Hepatocyte (in vitro differentiated cells): ENCODE measurements around the gene NKAIN2. TPM values are rescaled to one million over a fixed set of nuclear protein-coding genes. Genes with fewer than 3 reads are reported as not detected.
"Not testable (repeated sequence)": the region's sequence is repeated elsewhere in the genome, so short reads cannot be mapped to it uniquely, and the experiment has no call there.

Source experiments
- DNase-seq: peaks from one replicate; pipeline ENCODE4 v3.0.0-alpha.2; 2016; ENCODE audit warnings: low spot score
- H2AFZ ChIP-seq: fragments of 200-600 bp; sonication (generic); 2 replicates; pipeline ENCODE4 v1.6.0; 2016; ENCODE audit warnings: antibody characterized with exemption, mild to moderate bottlenecking
- H3K27ac ChIP-seq: fragments of 200-600 bp; sonication (generic); 2 replicates; pipeline ENCODE4 v1.5.1; 2016; ENCODE audit warnings: mild to moderate bottlenecking
- H3K27me3 ChIP-seq: fragments of 200-600 bp; sonication (generic); 2 replicates; pipeline ENCODE4 v1.6.1; 2016
- H3K36me3 ChIP-seq: fragments of 200-600 bp; sonication (generic); replicated peaks from 2 replicates; pipeline ENCODE4 v1.5.1; 2016; ENCODE audit warnings: low read depth; ENCODE audit not compliant: insufficient read depth
- H3K4me1 ChIP-seq: fragments of 200-600 bp; sonication (generic); 2 replicates; pipeline ENCODE4 v1.5.1; 2016; ENCODE audit warnings: mild to moderate bottlenecking, moderate library complexity; ENCODE audit not compliant: insufficient read depth
- H3K4me2 ChIP-seq: fragments of 200-600 bp; sonication (generic); 2 replicates; pipeline ENCODE4 v1.6.0; 2016
- H3K4me3 ChIP-seq: fragments of 200-600 bp; sonication (generic); 2 replicates; pipeline ENCODE4 v1.5.1; 2016; ENCODE audit warnings: mild to moderate bottlenecking
- H3K79me2 ChIP-seq: fragments of 200-600 bp; sonication (generic); 2 replicates; pipeline ENCODE4 v1.6.0; 2017; ENCODE audit warnings: mild to moderate bottlenecking
- H3K9me2 ChIP-seq: fragments of 200-600 bp; sonication (generic); replicated peaks from 2 replicates; pipeline ENCODE4 v1.6.0; 2017; ENCODE audit warnings: mild to moderate bottlenecking; ENCODE audit not compliant: insufficient read depth
- H3K9me3 ChIP-seq: fragments of 200-600 bp; sonication (generic); 2 replicates; pipeline ENCODE4 v1.5.1; 2016; ENCODE audit warnings: low read depth, mild to moderate bottlenecking
- H4K20me1 ChIP-seq: fragments of 200-600 bp; sonication (generic); 2 replicates; pipeline ENCODE4 v1.6.0; 2016; ENCODE audit warnings: mild to moderate bottlenecking; ENCODE audit not compliant: insufficient read depth, poor library complexity, severe bottlenecking
- EZH2 ChIP-seq: fragments of 200-600 bp; sonication (generic); IDR thresholded peaks from 2 replicates; pipeline ENCODE4 v1.6.1; 2016; ENCODE audit warnings: antibody characterized with exemption, mild to moderate bottlenecking, borderline replicate concordance
- EZH2phosphoT487 ChIP-seq: fragments of 200-600 bp; sonication (generic); IDR thresholded peaks from one replicate; pipeline ENCODE4 v1.6.1; 2018; ENCODE audit warnings: antibody characterized with exemption, mild to moderate bottlenecking, low read depth, moderate library complexity; ENCODE audit not compliant: unreplicated experiment, severe bottlenecking
- WGBS: methylation state at CpG from one replicate; pipeline ENCODE4 v1.1.6; 2016; ENCODE audit warnings: low lambda C conversion rate; ENCODE audit errors: missing lambda C conversion rate; 5-methylcytosine and 5-hydroxymethylcytosine counted together
- polyA plus RNA-seq: library from polyadenylated mRNA; unstranded; fragments of >200 nt; fragmentation: Nextera tagmentation; extraction: Ambion mirVana; gene quantifications from 2 replicates; pipeline ENCODE4 v1.2.1, GENCODE V29; 2016
- total RNA-seq: library from RNA; depleted of rRNA; stranded (reverse); fragments of >200 nt; gene quantifications from 2 replicates; pipeline ENCODE4 v1.2.3, GENCODE V29; 2014
- TF ChIP-seq, protein P1 (sequence below): fragments of 200-600 bp; sonication (generic); IDR thresholded peaks from 2 replicates; pipeline ENCODE4 v1.5.1; 2016; ENCODE audit warnings: antibody characterized with exemption, mild to moderate bottlenecking; ENCODE audit not compliant: poor library complexity

Gene NKAIN2
- total and polyA plus RNA-seq, 2 experiments from 2014 or later: 0.48 to 2.6 TPM

DNA sequence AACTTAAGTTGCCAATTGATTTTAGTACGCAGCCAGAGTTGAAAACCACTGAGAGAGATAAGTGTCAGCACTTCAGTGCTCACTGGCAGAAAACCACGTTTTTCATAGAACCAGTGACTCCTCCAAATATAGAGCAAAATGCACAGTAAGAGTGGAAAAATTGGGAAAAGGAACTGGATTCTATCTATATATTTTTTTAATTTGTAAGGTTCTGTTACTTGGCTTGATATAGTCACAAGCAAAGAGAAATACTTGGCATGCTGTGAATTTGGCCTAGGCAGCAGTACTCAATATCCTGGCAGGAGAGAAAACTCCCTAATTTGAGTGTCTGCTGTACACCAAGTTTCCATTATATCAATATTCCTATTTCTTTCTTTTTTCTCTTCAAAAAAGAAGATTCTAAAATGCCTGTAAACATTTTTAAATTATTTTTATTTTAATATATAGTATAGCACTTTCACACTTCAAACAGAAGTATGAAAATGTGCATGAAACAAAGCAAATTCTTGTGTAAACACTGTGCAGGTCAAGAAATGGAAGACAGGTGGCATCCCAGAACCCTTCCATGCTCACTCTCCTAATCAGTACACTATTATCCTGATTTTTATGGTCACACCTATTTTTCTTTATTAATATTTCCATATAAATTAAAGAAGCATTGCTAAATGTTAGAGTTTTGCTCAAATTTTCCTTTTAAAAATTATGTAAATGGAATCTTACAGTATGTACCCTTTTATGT, 596.8 kb downstream of the NKAIN2 start:
- Histone ChIP-seq H3K9me3 (no peaks in the 10 kb centered on the region), H3K79me2 (no peaks in the 10 kb centered on the region), H4K20me1 (no peaks in the 10 kb centered on the region), H3K4me1 (no peaks in the 10 kb centered on the region), H3K27me3 (no peaks in the 10 kb centered on the region), H2AFZ (no peak overlapping the region), H3K4me3 (no peak overlapping the region), H3K9me2 (no peaks in the 10 kb centered on the region), H3K4me2 (no peak overlapping the region), H3K27ac (no peak overlapping the region), H3K36me3 (no peaks in the 10 kb centered on the region)
- 79% methylated on average over 2 of the region's 2 CpGs for WGBS
- TF ChIP-seq, protein P1, sequence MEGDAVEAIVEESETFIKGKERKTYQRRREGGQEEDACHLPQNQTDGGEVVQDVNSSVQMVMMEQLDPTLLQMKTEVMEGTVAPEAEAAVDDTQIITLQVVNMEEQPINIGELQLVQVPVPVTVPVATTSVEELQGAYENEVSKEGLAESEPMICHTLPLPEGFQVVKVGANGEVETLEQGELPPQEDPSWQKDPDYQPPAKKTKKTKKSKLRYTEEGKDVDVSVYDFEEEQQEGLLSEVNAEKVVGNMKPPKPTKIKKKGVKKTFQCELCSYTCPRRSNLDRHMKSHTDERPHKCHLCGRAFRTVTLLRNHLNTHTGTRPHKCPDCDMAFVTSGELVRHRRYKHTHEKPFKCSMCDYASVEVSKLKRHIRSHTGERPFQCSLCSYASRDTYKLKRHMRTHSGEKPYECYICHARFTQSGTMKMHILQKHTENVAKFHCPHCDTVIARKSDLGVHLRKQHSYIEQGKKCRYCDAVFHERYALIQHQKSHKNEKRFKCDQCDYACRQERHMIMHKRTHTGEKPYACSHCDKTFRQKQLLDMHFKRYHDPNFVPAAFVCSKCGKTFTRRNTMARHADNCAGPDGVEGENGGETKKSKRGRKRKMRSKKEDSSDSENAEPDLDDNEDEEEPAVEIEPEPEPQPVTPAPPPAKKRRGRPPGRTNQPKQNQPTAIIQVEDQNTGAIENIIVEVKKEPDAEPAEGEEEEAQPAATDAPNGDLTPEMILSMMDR: peak; percentile 22
- TF ChIP-seq EZH2: no peak
- no peak for DNase-seq

DNA sequence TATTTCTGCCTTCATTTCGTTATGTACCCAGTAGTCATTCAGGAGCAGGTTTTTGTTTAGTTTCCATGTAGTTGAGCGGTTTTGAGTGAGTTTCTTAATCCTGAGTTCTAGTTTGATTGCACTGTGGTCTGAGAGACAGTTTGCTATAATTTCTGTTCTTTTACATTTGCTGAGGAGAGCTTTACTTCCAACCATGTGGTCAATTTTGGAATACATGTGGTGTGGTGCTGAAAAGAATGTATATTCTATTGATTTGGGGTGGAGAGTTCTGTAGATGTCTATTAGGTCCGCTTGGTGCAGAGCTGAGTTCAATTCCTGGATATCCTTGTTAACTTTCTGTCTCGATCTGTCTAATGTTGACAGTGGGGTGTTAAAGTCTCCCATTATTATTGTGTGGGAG, 606.8 kb downstream of the NKAIN2 start:
- H3K4me2 ChIP-seq, H3K27me3 ChIP-seq, H3K79me2 ChIP-seq, DNase-seq, H4K20me1 ChIP-seq, H3K9me3 ChIP-seq, H3K4me3 ChIP-seq, H3K9me2 ChIP-seq, H3K36me3 ChIP-seq, H3K27ac ChIP-seq, H2AFZ ChIP-seq, H3K4me1 ChIP-seq: not testable (repeated sequence)
- WGBS: 94% methylated on average over 4 of the region's 4 CpGs

DNA sequence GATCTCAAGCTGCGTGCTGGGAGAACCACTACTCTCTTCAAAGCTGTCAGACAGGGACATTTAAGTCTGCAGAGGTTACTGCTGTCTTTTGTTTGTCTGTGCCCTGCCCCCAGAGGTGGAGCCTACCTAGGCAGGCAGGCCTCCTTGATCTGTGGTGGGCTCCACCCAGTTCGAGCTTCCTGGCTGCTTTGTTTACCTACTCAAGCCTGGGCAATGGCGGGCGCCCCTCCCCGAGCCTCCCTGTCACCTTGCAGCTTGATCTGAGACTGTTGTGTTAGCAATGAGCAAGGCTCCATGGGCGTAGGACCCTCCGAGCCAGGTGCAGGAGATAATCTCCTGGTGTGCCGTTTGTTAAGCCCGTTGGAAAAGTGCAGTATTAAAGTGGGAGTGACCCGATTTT, 609.0 kb downstream of the NKAIN2 start:
- not testable (repeated sequence) for DNase-seq, H3K4me1 ChIP-seq, H3K27ac ChIP-seq, H3K79me2 ChIP-seq, H4K20me1 ChIP-seq, H3K9me2 ChIP-seq, H3K36me3 ChIP-seq, H3K27me3 ChIP-seq, H3K9me3 ChIP-seq, H3K4me2 ChIP-seq, H3K4me3 ChIP-seq, H2AFZ ChIP-seq
- 89% methylated on average over 10 of the region's 10 CpGs for WGBS

DNA sequence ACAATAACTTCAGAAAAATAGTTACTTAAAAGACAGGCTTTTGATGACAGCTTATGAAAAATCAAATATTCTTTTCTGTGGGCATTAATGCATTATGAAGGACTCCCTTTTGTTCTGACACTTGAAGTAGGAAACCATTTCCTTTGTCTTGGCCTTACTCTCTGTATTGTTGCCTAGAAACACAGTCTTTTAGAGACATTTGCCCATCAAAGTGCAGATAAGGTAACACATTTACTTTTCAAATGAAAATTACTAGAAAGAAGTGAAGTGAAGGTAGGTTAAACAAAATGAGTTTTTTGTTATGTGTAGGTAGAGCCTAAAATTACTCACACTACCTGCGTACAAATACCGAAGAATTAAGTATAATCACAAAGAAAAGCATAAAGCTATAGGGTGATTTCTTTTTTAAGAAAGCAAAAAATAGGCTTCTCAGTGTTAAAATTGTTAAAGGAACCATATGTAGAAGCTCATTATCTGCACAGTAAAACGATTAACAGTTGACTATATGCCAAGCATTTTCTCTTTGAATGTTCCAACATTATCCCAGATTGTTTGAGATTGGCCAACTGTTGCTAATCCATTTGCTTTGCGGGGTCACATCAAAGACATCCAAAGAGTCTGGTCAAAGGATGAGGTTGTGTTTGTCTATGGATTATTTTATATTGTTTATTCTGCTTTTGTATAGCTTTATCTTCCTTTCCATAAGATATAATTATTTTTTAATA, 616.6 kb downstream of the NKAIN2 start:
- no peaks in the 10 kb centered on the region for H3K36me3 ChIP-seq
- H3K9me2 ChIP-seq: no peaks in the 10 kb centered on the region
- no peaks in the 10 kb centered on the region for H3K4me1 ChIP-seq
- no peaks in the 10 kb centered on the region for H3K27me3 ChIP-seq
- no peak overlapping the region for H3K27ac ChIP-seq
- H2AFZ ChIP-seq: no peak overlapping the region
- no peaks in the 10 kb centered on the region for H3K9me3 ChIP-seq
- 74% methylated on average over 4 of the region's 4 CpGs for WGBS
- H3K4me2 ChIP-seq: no peak overlapping the region
- H4K20me1 ChIP-seq: no peaks in the 10 kb centered on the region
- H3K79me2 ChIP-seq: no peaks in the 10 kb centered on the region
- no peak overlapping the region for H3K4me3 ChIP-seq
- DNase-seq: no peak
- no peak for TF ChIP-seq EZH2phosphoT487
- TF ChIP-seq, protein P1: no peak
- no peak for TF ChIP-seq EZH2
